Keratinocyte (primary cell): ENCODE data around the gene ABCC9.

Experiments
- EZH2 ChIP-seq: IDR thresholded peaks from one replicate; pipeline ENCODE4 v1.6.1; 2012; ENCODE audit warnings: inconsistent platforms, mild to moderate bottlenecking, low read length, moderate library complexity
- TF ChIP-seq, protein P1 (sequence below), 3 experiments: IDR thresholded peaks in 1 of 3; conservative IDR thresholded peaks in 1 of 3; optimal IDR thresholded peaks in 1 of 3; 2 replicates in 2 of 3; 3 replicates in 1 of 3; pipeline versions ENCODE3 to v1.5.1; 2011; ENCODE audit warnings: low read length in 3 of 3, mild to moderate bottlenecking in 3 of 3, moderate library complexity in 2 of 3, control low read depth in 1 of 3, inconsistent platforms in 1 of 3; ENCODE audit not compliant: insufficient read depth in 2 of 3; ENCODE audit errors: extremely low read depth in 1 of 3

DNA sequence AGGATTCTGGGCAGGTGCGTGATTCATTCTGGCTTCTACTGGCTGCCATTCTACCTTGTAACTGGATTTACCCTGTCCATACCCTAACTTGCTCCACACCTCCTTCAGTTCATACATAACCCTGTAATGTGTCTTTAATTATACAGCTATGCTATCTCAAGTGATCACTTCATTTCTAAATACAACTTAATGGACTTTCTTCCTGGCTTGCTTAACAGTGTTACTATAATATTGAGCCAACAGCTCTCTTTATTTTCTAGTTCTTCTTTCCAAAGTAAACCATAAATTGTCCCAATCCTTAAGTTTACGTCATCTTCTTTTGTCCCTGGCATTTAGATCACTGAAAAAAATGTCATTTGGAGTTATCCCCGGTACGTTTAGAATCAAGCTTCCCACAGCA is 90.8 kb downstream of the ABCC9 start:
- TF ChIP-seq, protein P1, sequence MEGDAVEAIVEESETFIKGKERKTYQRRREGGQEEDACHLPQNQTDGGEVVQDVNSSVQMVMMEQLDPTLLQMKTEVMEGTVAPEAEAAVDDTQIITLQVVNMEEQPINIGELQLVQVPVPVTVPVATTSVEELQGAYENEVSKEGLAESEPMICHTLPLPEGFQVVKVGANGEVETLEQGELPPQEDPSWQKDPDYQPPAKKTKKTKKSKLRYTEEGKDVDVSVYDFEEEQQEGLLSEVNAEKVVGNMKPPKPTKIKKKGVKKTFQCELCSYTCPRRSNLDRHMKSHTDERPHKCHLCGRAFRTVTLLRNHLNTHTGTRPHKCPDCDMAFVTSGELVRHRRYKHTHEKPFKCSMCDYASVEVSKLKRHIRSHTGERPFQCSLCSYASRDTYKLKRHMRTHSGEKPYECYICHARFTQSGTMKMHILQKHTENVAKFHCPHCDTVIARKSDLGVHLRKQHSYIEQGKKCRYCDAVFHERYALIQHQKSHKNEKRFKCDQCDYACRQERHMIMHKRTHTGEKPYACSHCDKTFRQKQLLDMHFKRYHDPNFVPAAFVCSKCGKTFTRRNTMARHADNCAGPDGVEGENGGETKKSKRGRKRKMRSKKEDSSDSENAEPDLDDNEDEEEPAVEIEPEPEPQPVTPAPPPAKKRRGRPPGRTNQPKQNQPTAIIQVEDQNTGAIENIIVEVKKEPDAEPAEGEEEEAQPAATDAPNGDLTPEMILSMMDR (optimal IDR thresholded peaks at IDR 0.05 in 1 of 3, IDR thresholded peaks at IDR 0.05 in 1 of 3, conservative IDR thresholded peaks at IDR 0.05 in 1 of 3; ENCODE audit: extremely low read depth in 1 of 3, insufficient read depth in 2 of 3, low read length in 3 of 3), result no peak
- TF ChIP-seq EZH2, result no peak
